Stimulated activated naive CD4-positive, alpha-beta T cell (primary cell): ENCODE data around the gene DAD1.

ENCODE experiments used
- DNase-seq, 6 experiments: peaks; one replicate each; lab custom pipeline; 2025; lab: John Stamatoyannopoulos, UW

The DAD1 gene

GRCh38 chr14:22517117-22517720 lies 71.8 kb downstream of the DAD1 start:
- no peak for DNase-seq

GRCh38 chr14:22515929-22516328 lies 73.1 kb downstream of the DAD1 start:
- no peak for DNase-seq
